ENCODE data around the gene FOXB1.

FOXB1 gene

GRCh38 chr15:59999612-60000112 lies 4.4 kb upstream of the FOXB1 start:
- no peak for DNase-seq

GRCh38 chr15:60000113-60000823 lies 3.8 kb upstream of the FOXB1 start:
- DNase-seq = no peak

GRCh38 chr15:60000824-60001609 lies 3.1 kb upstream of the FOXB1 start:
- no peak for DNase-seq

GRCh38 chr15:60001610-60002527 lies 2.2 kb upstream of the FOXB1 start:
- DNase-seq = no peak

GRCh38 chr15:60002528-60003218 lies 1.4 kb upstream of the FOXB1 start:
- no peak for DNase-seq

- no peak for DNase-seq
Measured at GRCh38 chr15:60003243-60004008, 685 bp upstream of the FOXB1 start.

- DNase-seq = peak in 2 of 3 donors; percentile 32 to 39
Measured at GRCh38 chr15:60004846-60005351, 788 bp downstream of the FOXB1 start.

- no peak for DNase-seq
Measured at GRCh38 chr15:60005352-60006202, 1.5 kb downstream of the FOXB1 start.

- peak; percentile 52 to 65 (median 63) for DNase-seq
Measured at GRCh38 chr15:60006203-60006862, 2.2 kb downstream of the FOXB1 start.

- DNase-seq = no peak
Measured at GRCh38 chr15:60006873-60007272, 2.8 kb downstream of the FOXB1 start.

- DNase-seq = no peak
Measured at GRCh38 chr15:60009124-60009960, 5.2 kb downstream of the FOXB1 start.

GRCh38 chr15:60009980-60010732 lies 6.0 kb downstream of the FOXB1 start:
- DNase-seq = no peak

GRCh38 chr15:60010858-60011257 lies 6.7 kb downstream of the FOXB1 start:
- DNase-seq = no peak

- DNase-seq = no peak
Measured at GRCh38 chr15:60012695-60013094, 8.6 kb downstream of the FOXB1 start.

GRCh38 chr15:60017538-60018520 lies 13.7 kb downstream of the FOXB1 start:
- peak; percentile 84 to 98 (median 97) for DNase-seq

- no peak for DNase-seq
Measured at GRCh38 chr15:60020736-60021135, 16.6 kb downstream of the FOXB1 start.
